ENCODE results near the gene MPPED2. TPM values are rescaled to one million over a fixed set of nuclear protein-coding genes. Genes with fewer than 3 reads are reported as not detected.

The MPPED2 gene
- total and polyA plus RNA-seq, 12 donors = 2.1 to 28.3 (median 5.7) TPM

DNA sequence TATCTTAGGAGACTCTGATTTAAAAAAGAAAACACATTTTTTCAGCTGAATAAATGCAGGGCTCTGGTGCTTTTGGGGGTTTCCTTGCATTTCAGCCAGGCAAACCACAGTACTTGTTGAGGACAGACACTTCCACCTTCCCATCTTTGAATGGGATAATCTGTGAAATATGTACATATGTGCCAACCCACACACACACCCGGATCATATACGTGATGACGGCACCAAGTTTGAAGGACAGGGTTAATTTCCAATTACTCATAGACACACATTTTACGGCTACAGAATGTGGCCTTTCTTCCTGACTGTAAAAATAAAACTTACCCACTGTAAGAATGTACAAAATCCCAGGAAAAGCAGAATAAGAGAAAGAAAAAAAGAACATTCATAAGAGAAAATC is 104.4 kb downstream of the MPPED2 start:
- no peaks in the 10 kb centered on the region for H3K4me1 ChIP-seq (replicated peaks in 1 of 2)
- H3K4me3 ChIP-seq = no peak overlapping the region
- DNase-seq = no peak
- TF ChIP-seq POLR2A (IDR thresholded peaks at IDR 0.05) = no peak
- TF ChIP-seq, protein P1, sequence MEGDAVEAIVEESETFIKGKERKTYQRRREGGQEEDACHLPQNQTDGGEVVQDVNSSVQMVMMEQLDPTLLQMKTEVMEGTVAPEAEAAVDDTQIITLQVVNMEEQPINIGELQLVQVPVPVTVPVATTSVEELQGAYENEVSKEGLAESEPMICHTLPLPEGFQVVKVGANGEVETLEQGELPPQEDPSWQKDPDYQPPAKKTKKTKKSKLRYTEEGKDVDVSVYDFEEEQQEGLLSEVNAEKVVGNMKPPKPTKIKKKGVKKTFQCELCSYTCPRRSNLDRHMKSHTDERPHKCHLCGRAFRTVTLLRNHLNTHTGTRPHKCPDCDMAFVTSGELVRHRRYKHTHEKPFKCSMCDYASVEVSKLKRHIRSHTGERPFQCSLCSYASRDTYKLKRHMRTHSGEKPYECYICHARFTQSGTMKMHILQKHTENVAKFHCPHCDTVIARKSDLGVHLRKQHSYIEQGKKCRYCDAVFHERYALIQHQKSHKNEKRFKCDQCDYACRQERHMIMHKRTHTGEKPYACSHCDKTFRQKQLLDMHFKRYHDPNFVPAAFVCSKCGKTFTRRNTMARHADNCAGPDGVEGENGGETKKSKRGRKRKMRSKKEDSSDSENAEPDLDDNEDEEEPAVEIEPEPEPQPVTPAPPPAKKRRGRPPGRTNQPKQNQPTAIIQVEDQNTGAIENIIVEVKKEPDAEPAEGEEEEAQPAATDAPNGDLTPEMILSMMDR (IDR thresholded peaks at IDR 0.05) = no peak
- no peak overlapping the region for H3K27ac ChIP-seq
- H3K9me3 ChIP-seq (replicated peaks in 1 of 3) = no peaks in the 10 kb centered on the region
- no peaks in the 10 kb centered on the region for H3K36me3 ChIP-seq (replicated peaks in 1 of 2)
- 68 to 78% (median 73%) methylated on average over 4 of the region's 4 CpGs for WGBS, 4 donors
- H3K27me3 ChIP-seq = no peaks in the 10 kb centered on the region
- intact Hi-C loops (cut with DNase I) = no loop called here

GRCh38 chr11:30481330-30481729 is 104.8 kb downstream of the MPPED2 start:
- Histone ChIP-seq H3K4me3 (no peak overlapping the region), H3K27me3 (no peaks in the 10 kb centered on the region), H3K36me3 (replicated peaks in 1 of 2) (no peaks in the 10 kb centered on the region), H3K27ac (no peak overlapping the region), H3K4me1 (replicated peaks in 1 of 2) (no peaks in the 10 kb centered on the region), H3K9me3 (replicated peaks in 1 of 3) (no peaks in the 10 kb centered on the region)
- 51 to 60% (median 56%) methylated on average over 5 of the region's 5 CpGs for WGBS, 4 donors
- DNase-seq = no peak
- intact Hi-C loops (cut with DNase I) = no loop called here
- TF ChIP-seq, protein P1 (IDR thresholded peaks at IDR 0.05) = no peak
- TF ChIP-seq POLR2A (IDR thresholded peaks at IDR 0.05) = no peak

DNA sequence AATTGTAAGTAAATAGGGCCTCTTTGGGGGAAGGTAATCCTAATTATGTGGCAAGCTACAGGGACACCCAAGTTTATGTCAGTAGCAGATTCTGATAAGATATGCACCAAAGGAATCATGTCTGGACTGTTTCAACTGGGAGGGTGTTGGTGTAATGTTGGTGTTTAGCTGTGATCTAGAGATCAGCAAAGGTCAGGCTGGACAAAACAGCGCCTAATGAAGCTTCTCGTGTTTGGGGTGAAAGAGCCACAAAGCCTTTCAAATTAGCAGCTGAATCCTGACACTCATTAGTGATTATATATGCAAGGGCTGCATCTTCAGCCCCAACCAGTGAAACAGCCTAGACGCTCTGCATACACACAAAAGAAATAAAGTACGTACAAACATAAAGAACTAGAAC is 106.3 kb downstream of the MPPED2 start:
- Histone ChIP-seq H3K9me3 (replicated peaks in 1 of 3) (no peaks in the 10 kb centered on the region), H3K4me1 (replicated peaks in 1 of 2) (no peaks in the 10 kb centered on the region), H3K36me3 (replicated peaks in 1 of 2) (no peaks in the 10 kb centered on the region), H3K4me3 (no peak overlapping the region), H3K27me3 (no peaks in the 10 kb centered on the region), H3K27ac (no peak overlapping the region)
- TF ChIP-seq, protein P1 (IDR thresholded peaks at IDR 0.05) = no peak
- no peak for TF ChIP-seq POLR2A (IDR thresholded peaks at IDR 0.05)
- intact Hi-C loops (cut with DNase I) = no loop called here
- DNase-seq = no peak
- 79 to 93% (median 87%) methylated on average over 4 of the region's 4 CpGs for WGBS, 4 donors

- WGBS, 4 donors = 60 to 75% (median 64%) methylated on average over 3 of the region's 3 CpGs
- no peak overlapping the region for H3K4me3 ChIP-seq
- H3K4me1 ChIP-seq (replicated peaks in 1 of 2) = no peaks in the 10 kb centered on the region
- peak in 1 of 7 donors; percentile 13 for DNase-seq
- no peaks in the 10 kb centered on the region for H3K27me3 ChIP-seq
- H3K27ac ChIP-seq = no peak overlapping the region
- no peaks in the 10 kb centered on the region for H3K9me3 ChIP-seq (replicated peaks in 1 of 3)
- intact Hi-C loops (cut with DNase I) = no loop called here
- no peak for TF ChIP-seq POLR2A (IDR thresholded peaks at IDR 0.05)
- TF ChIP-seq, protein P1 (IDR thresholded peaks at IDR 0.05) = no peak
- H3K36me3 ChIP-seq (replicated peaks in 1 of 2) = no peaks in the 10 kb centered on the region
These were observed 107.2 kb downstream of the MPPED2 start for GRCh38 chr11:30478923-30479322.
